ENCODE results near the gene SGPL1.

DNA sequence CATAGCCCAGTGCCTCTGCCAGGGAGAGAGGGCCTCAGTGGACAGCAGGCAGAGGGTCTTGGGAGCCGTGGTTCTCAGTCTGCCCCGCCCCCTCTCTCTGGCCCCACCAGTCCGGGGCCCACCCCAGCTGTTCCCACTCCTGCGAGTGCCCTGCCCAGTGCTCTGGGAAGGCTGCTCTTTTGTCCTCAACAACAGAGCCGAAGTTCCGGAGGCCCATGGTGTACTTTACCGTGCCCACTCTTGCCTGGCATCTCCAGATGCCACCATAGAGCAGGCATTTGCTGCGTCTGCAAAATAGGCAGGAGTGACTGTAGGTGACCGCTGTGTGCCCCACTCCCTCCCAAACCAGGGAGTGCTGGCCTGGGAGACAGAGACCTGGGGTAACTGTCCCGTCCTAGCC is 101.9 kb downstream of the SGPL1 start:
- TF ChIP-seq, protein P1, sequence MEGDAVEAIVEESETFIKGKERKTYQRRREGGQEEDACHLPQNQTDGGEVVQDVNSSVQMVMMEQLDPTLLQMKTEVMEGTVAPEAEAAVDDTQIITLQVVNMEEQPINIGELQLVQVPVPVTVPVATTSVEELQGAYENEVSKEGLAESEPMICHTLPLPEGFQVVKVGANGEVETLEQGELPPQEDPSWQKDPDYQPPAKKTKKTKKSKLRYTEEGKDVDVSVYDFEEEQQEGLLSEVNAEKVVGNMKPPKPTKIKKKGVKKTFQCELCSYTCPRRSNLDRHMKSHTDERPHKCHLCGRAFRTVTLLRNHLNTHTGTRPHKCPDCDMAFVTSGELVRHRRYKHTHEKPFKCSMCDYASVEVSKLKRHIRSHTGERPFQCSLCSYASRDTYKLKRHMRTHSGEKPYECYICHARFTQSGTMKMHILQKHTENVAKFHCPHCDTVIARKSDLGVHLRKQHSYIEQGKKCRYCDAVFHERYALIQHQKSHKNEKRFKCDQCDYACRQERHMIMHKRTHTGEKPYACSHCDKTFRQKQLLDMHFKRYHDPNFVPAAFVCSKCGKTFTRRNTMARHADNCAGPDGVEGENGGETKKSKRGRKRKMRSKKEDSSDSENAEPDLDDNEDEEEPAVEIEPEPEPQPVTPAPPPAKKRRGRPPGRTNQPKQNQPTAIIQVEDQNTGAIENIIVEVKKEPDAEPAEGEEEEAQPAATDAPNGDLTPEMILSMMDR (IDR thresholded peaks at IDR 0.05; ENCODE audit: insufficient read depth, low read length): no peak
- TF ChIP-seq POLR2AphosphoS5 (IDR thresholded peaks at IDR 0.05; ENCODE audit: low read depth): no peak
- TF ChIP-seq, protein P2, sequence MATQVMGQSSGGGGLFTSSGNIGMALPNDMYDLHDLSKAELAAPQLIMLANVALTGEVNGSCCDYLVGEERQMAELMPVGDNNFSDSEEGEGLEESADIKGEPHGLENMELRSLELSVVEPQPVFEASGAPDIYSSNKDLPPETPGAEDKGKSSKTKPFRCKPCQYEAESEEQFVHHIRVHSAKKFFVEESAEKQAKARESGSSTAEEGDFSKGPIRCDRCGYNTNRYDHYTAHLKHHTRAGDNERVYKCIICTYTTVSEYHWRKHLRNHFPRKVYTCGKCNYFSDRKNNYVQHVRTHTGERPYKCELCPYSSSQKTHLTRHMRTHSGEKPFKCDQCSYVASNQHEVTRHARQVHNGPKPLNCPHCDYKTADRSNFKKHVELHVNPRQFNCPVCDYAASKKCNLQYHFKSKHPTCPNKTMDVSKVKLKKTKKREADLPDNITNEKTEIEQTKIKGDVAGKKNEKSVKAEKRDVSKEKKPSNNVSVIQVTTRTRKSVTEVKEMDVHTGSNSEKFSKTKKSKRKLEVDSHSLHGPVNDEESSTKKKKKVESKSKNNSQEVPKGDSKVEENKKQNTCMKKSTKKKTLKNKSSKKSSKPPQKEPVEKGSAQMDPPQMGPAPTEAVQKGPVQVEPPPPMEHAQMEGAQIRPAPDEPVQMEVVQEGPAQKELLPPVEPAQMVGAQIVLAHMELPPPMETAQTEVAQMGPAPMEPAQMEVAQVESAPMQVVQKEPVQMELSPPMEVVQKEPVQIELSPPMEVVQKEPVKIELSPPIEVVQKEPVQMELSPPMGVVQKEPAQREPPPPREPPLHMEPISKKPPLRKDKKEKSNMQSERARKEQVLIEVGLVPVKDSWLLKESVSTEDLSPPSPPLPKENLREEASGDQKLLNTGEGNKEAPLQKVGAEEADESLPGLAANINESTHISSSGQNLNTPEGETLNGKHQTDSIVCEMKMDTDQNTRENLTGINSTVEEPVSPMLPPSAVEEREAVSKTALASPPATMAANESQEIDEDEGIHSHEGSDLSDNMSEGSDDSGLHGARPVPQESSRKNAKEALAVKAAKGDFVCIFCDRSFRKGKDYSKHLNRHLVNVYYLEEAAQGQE (IDR thresholded peaks at IDR 0.05; ENCODE audit: insufficient replicate concordance, low read depth): no peak
